Skeletal muscle satellite cell (primary cell): ENCODE results near the gene GPR32.
"Not testable (repeated sequence)": the region's sequence is repeated elsewhere in the genome, so short reads cannot be mapped to it uniquely, and the experiment has no call there.

Experiments
- H3K27me3 ChIP-seq: 2 replicates; pipeline ENCODE4 v1.7.0; 2013; ENCODE audit warnings: low read length; ENCODE audit not compliant: control insufficient read depth, insufficient read depth
- H3K36me3 ChIP-seq: 2 replicates; pipeline ENCODE4 v1.7.0; 2013; ENCODE audit warnings: mild to moderate bottlenecking, control low read depth, low read length; ENCODE audit not compliant: insufficient read depth
- H3K4me1 ChIP-seq: 2 replicates; pipeline ENCODE4 v1.7.0; 2013; ENCODE audit warnings: low read length; ENCODE audit not compliant: control insufficient read depth, insufficient read depth
- H3K4me2 ChIP-seq: 2 replicates; pipeline ENCODE4 v1.7.0; 2013; ENCODE audit warnings: mild to moderate bottlenecking, low read length
- H3K4me3 ChIP-seq: 2 replicates; pipeline ENCODE4 v1.7.0; 2013; ENCODE audit warnings: low read length
- H3K9ac ChIP-seq: 2 replicates; pipeline ENCODE4 v1.7.0; 2013; ENCODE audit warnings: mild to moderate bottlenecking, low read depth, low read length, moderate library complexity
- H3K9me3 ChIP-seq: replicated peaks from 2 replicates; pipeline ENCODE4 v1.7.0; 2013; ENCODE audit warnings: mild to moderate bottlenecking, control low read depth, low read length

Gene GPR32

GRCh38 chr19:50796634-50797428 lies 26.6 kb downstream of the GPR32 start:
- Histone ChIP-seq H3K4me1 (no peaks in the 10 kb centered on the region), H3K9me3 (no peaks in the 10 kb centered on the region), H3K36me3 (peaks cover 45% of the 10 kb centered on the region), H3K27me3 (no peaks in the 10 kb centered on the region), H3K9ac (no peak overlapping the region), H3K4me3 (no peak overlapping the region), H3K4me2 (no peak overlapping the region)

- Histone ChIP-seq H3K4me2 (no peak overlapping the region), H3K9me3 (no peaks in the 10 kb centered on the region), H3K4me1 (peaks cover 5% of the 10 kb centered on the region), H3K9ac (no peak overlapping the region), H3K36me3 (peaks cover 50% of the 10 kb centered on the region), H3K27me3 (no peaks in the 10 kb centered on the region), H3K4me3 (no peak overlapping the region)
Observed at GRCh38 chr19:50797429-50797780, 27.1 kb downstream of the GPR32 start.

- H3K4me2 ChIP-seq, result no peak overlapping the region
- H3K4me3 ChIP-seq, result no peak overlapping the region
- peaks cover 50% of the 10 kb centered on the region for H3K36me3 ChIP-seq
- H3K4me1 ChIP-seq, result peaks cover 11% of the 10 kb centered on the region
- H3K27me3 ChIP-seq, result no peaks in the 10 kb centered on the region
- H3K9ac ChIP-seq, result no peak overlapping the region
- H3K9me3 ChIP-seq, result no peaks in the 10 kb centered on the region
Observed at GRCh38 chr19:50797781-50798658, 27.8 kb downstream of the GPR32 start.

- peaks cover 53% of the 10 kb centered on the region for H3K36me3 ChIP-seq
- H3K9ac ChIP-seq, result no peak overlapping the region
Observed at GRCh38 chr19:50798659-50799546, 28.6 kb downstream of the GPR32 start.

GRCh38 chr19:50799547-50799851 lies 29.2 kb downstream of the GPR32 start:
- Histone ChIP-seq H3K4me2 (no peak overlapping the region), H3K27me3 (no peaks in the 10 kb centered on the region), H3K36me3 (peaks cover 53% of the 10 kb centered on the region), H3K4me3 (no peak overlapping the region), H3K9me3 (no peaks in the 10 kb centered on the region), H3K4me1 (peaks cover 13% of the 10 kb centered on the region), H3K9ac (no peak overlapping the region)

More at GRCh38 chr19:50798659-50799546, 28.6 kb downstream of the GPR32 start:
- Histone ChIP-seq H3K27me3 (no peaks in the 10 kb centered on the region), H3K4me1 (peaks cover 13% of the 10 kb centered on the region), H3K4me2 (no peak overlapping the region), H3K4me3 (no peak overlapping the region), H3K9me3 (no peaks in the 10 kb centered on the region)

GRCh38 chr19:50801107-50801506 lies 30.8 kb downstream of the GPR32 start:
- no peak overlapping the region for H3K4me3 ChIP-seq
- H3K4me2 ChIP-seq, result no peak overlapping the region
- H3K9me3 ChIP-seq, result no peaks in the 10 kb centered on the region
- peaks cover 16% of the 10 kb centered on the region for H3K4me1 ChIP-seq
- H3K36me3 ChIP-seq, result peaks cover 53% of the 10 kb centered on the region
- H3K27me3 ChIP-seq, result no peaks in the 10 kb centered on the region
- no peak overlapping the region for H3K9ac ChIP-seq

GRCh38 chr19:50803633-50804419 lies 33.6 kb downstream of the GPR32 start:
- Histone ChIP-seq H3K4me1 (peaks cover 16% of the 10 kb centered on the region), H3K27me3 (no peaks in the 10 kb centered on the region), H3K4me3 (peak overlapping the region; percentile 93)

GRCh38 chr19:50804420-50805272 lies 34.4 kb downstream of the GPR32 start:
- Histone ChIP-seq H3K9me3 (no peaks in the 10 kb centered on the region), H3K36me3 (peaks cover 20% of the 10 kb centered on the region), H3K27me3 (no peaks in the 10 kb centered on the region), H3K4me2 (peak overlapping the region; percentile 86), H3K4me3 (peak overlapping the region; percentile 93), H3K9ac (peak overlapping the region; percentile 91), H3K4me1 (peaks cover 16% of the 10 kb centered on the region)

More at GRCh38 chr19:50803633-50804419, 33.6 kb downstream of the GPR32 start:
- H3K4me2 ChIP-seq, result peak overlapping the region; percentile 86
- no peaks in the 10 kb centered on the region for H3K9me3 ChIP-seq
- peaks cover 27% of the 10 kb centered on the region for H3K36me3 ChIP-seq
- peak overlapping the region; percentile 91 for H3K9ac ChIP-seq

GRCh38 chr19:50808856-50809255 lies 38.6 kb downstream of the GPR32 start:
- Histone ChIP-seq H3K4me2 (no peak overlapping the region), H3K9ac (no peak overlapping the region), H3K4me3 (no peak overlapping the region)

GRCh38 chr19:50811622-50812238 lies 41.5 kb downstream of the GPR32 start:
- H3K27me3 ChIP-seq, H3K9ac ChIP-seq, H3K4me1 ChIP-seq, H3K9me3 ChIP-seq, H3K4me2 ChIP-seq, H3K4me3 ChIP-seq, H3K36me3 ChIP-seq: not testable (repeated sequence)

More at GRCh38 chr19:50808856-50809255, 38.6 kb downstream of the GPR32 start:
- H3K36me3 ChIP-seq, result no peaks in the 10 kb centered on the region
- no peaks in the 10 kb centered on the region for H3K27me3 ChIP-seq
- H3K4me1 ChIP-seq, result peaks cover 3% of the 10 kb centered on the region
- no peaks in the 10 kb centered on the region for H3K9me3 ChIP-seq
